ENCODE results near the gene CDH24. TPM values are rescaled to one million over a fixed set of nuclear protein-coding genes. Genes with fewer than 3 reads are reported as not detected.

CDH24 gene
- total RNA-seq, 2 experiments from 2014 or later, result 0.51 to 1.5 TPM

GRCh38 chr14:23034498-23035302, 22.6 kb downstream of the CDH24 start, which contains the start of gene PSMB5:
Gene PSMB5, minus strand, starts transcription at chr14:23034900. Its CDS starts 19 bp downstream, at chr14:23034881.
- no TSS peak for BruUV-seq (replicated peaks)
- H3K9me3 ChIP-seq (ENCODE audit: low read length), result no peaks in the 10 kb centered on the region
- H3K27ac ChIP-seq (ENCODE audit: low read depth, low read length, poor library complexity, severe bottlenecking), result peak within 1 kb of the TSS; percentile 72
- peak within 1 kb of the TSS; percentile 84 for H3K4me3 ChIP-seq (ENCODE audit: low read depth, low read length, poor library complexity, severe bottlenecking)
- POLR2A ChIA-PET, result interaction anchor here (0.7 to 2.1 kb wide), 4 partner anchors 9 to 88 kb away, joined by 3 to 9 read pairs (median 4); no protein-coding TSS in a partner anchor
- peaks cover 27% of the 10 kb centered on the region; the same call in 1 of the 2 replicates for H3K79me2 ChIP-seq (ENCODE audit: insufficient read depth, low read depth, low read length)
- peak within 1 kb of the TSS; percentile 99 for H2AFZ ChIP-seq (ENCODE audit: low read length)
- peaks cover 36% of the 10 kb centered on the region for H3K36me3 ChIP-seq (ENCODE audit: insufficient read depth, low read length)
- CTCF ChIA-PET (ENCODE audit: unreplicated experiment), result interaction anchor here (0.6 kb wide), 1 partner anchor 22 kb away, joined by 3 read pairs; no protein-coding TSS in a partner anchor
- H3K4me2 ChIP-seq (ENCODE audit: low read length), result peak within 1 kb of the TSS; percentile 85
- intact Hi-C loops (cut with micrococcal nuclease; ENCODE audit: unreplicated experiment), result loop anchor here (1.0 kb wide), 2 partner anchors 24 to 27 kb away; partner anchors contain the start of gene C14orf93
- H3K9me2 ChIP-seq (ENCODE audit: insufficient read depth, low read length), result no peaks in the 10 kb centered on the region
- peak; percentile 98 for DNase-seq (ENCODE audit: low spot score)
- H3K4me1 ChIP-seq (ENCODE audit: insufficient read depth, low read length, poor library complexity, severe bottlenecking), result peaks cover 18% of the 10 kb centered on the region
- no peaks in the 10 kb centered on the region for H4K20me1 ChIP-seq (ENCODE audit: insufficient read depth, low read length)
- TF ChIP-seq EZH2phosphoT487 (IDR thresholded peaks at IDR 0.05; ENCODE audit: borderline replicate concordance, low read depth, low read length), result no peak
- TF ChIP-seq CTCF (conservative IDR thresholded peaks at IDR 0.05; ENCODE audit: low read length), result no peak

DNA sequence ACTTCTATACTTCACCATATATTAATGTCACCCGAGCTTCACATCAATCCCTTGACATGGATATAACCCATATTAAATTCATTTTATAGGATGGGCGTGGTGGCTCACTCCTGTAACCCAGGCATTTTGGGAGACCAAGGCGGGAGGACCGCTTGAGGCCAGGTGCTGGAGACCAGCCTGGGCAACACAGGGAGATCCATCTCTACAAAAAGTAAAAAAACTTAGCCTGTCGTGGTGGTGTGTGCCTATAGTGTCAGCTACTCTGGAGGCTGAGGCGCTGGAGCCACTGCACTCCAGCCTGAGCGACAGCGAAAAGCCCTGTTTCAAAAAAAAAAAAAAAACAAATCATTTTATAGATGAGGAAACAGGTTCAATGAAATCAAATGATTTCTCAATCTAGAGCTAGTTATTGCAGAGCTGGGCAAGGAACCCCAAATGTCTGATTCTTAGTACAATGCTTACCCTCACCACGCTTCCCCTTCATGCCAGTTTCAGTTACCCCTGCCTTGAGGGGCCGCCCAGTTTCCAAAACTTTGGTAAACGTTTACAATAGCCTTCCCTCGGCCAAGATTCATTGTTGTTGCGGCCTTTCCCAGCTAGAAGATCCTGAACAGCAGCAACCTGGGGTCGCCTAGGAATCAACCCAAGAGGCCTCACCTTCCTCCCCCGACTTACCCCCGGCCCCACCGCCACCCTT, 23.4 kb downstream of the CDH24 start:
- TSS peak; percentile 85 for BruUV-seq (replicated peaks)
- H3K27ac ChIP-seq (ENCODE audit: low read depth, low read length, poor library complexity, severe bottlenecking), result peak overlapping the region; percentile 72
- H4K20me1 ChIP-seq (ENCODE audit: insufficient read depth, low read length), result 0 out of 2 replicates have a peak, but pooled peaks cover 2% of the 10 kb centered on the region
- H3K36me3 ChIP-seq (ENCODE audit: insufficient read depth, low read length), result peaks cover 43% of the 10 kb centered on the region
- peak overlapping the region; percentile 85 for H3K4me2 ChIP-seq (ENCODE audit: low read length)
- H3K9me2 ChIP-seq (ENCODE audit: insufficient read depth, low read length), result no peaks in the 10 kb centered on the region
- POLR2A ChIA-PET, result interaction anchor here (0.7 to 2.1 kb wide), 7 partner anchors 9 to 62 kb away, joined by 3 to 9 read pairs (median 4); no protein-coding TSS in a partner anchor
- H2AFZ ChIP-seq (ENCODE audit: low read length), result peak overlapping the region; percentile 99; the same call in 1 of the 2 replicates
- CTCF ChIA-PET (ENCODE audit: unreplicated experiment), result interaction anchor here (0.6 kb wide), 1 partner anchor 23 kb away, joined by 3 read pairs; no protein-coding TSS in a partner anchor
- intact Hi-C loops (cut with micrococcal nuclease; ENCODE audit: unreplicated experiment), result loop anchor here (1.0 kb wide), 1 partner anchor 24 kb away; the partner anchor contains the start of gene C14orf93
- no peak for DNase-seq (ENCODE audit: low spot score)
- H3K4me3 ChIP-seq (ENCODE audit: low read depth, low read length, poor library complexity, severe bottlenecking), result peak overlapping the region; percentile 84
- no peak for TF ChIP-seq CTCF (conservative IDR thresholded peaks at IDR 0.05; ENCODE audit: low read length)
- TF ChIP-seq EZH2phosphoT487 (IDR thresholded peaks at IDR 0.05; ENCODE audit: borderline replicate concordance, low read depth, low read length), result no peak
- no peaks in the 10 kb centered on the region for H3K9me3 ChIP-seq (ENCODE audit: low read length)
- H3K4me1 ChIP-seq (ENCODE audit: insufficient read depth, low read length, poor library complexity, severe bottlenecking), result peaks cover 18% of the 10 kb centered on the region
- peaks cover 33% of the 10 kb centered on the region; the same call in 1 of the 2 replicates for H3K79me2 ChIP-seq (ENCODE audit: insufficient read depth, low read depth, low read length)

All from OCI-LY7 (cell line).